ENCODE measurements around the gene PPP1R15B.

The PPP1R15B gene

DNA sequence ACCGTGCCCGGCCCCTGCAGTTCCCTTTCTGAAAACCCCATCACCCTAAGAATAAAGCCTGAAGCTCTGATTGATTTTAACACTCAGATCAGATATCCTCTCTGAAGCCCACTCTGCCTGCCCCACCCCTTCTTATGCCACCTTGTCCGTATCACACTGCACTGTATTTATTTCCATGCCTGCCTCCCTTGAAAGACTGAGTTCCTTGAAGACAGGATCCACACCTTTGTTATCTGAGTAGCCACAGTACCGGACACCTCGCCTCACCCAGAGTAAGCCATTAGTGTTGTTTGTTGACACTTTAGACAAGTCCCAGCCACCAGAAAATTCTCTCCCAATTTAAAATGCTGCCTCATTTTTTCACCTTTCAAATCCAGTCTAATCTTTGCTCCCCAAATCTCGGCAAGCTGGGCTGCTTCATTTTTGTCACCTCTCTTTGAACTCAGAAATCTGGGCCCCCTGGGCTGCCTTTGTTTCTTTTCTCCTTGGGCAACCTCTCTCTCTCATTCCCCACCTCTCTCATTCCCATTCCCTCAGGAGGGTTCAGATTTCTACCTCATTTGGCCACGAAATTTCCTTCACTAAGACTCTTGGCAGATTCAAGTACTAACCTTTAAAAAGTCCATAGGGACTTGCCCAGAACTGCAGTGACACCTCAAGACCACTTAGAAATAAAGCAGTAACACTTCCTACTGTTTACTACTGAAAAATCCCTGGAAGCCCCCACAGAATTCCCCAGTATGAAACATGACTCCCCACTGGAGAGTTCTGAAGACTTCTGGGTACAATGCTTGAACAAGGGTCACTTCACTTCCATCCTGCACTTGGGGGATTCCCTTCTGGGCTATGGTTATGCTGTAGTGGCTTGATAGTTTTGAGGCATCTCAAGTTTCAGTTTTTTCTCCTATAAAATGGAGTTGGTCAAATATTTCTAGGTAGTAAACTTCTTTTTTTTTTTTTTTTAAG, 8.7 kb upstream of the PPP1R15B start:
- no peak for DNase-seq

DNA sequence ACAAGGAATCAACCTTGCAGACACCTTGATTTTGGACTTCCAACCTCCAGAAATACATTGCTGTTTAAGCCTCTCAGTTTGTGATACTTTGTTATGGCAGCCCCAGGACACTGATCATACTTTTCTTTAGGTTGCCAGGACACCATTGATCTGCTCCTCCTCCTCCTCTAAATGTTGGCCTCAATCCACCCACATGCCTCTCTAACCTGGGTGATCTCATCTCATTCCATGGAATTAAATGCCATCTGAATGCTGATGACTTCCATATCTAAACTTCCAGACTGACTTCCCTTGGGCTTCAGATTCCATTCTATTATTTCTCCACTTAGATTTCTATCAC, 7.4 kb upstream of the PPP1R15B start:
- DNase-seq: no peak

DNA sequence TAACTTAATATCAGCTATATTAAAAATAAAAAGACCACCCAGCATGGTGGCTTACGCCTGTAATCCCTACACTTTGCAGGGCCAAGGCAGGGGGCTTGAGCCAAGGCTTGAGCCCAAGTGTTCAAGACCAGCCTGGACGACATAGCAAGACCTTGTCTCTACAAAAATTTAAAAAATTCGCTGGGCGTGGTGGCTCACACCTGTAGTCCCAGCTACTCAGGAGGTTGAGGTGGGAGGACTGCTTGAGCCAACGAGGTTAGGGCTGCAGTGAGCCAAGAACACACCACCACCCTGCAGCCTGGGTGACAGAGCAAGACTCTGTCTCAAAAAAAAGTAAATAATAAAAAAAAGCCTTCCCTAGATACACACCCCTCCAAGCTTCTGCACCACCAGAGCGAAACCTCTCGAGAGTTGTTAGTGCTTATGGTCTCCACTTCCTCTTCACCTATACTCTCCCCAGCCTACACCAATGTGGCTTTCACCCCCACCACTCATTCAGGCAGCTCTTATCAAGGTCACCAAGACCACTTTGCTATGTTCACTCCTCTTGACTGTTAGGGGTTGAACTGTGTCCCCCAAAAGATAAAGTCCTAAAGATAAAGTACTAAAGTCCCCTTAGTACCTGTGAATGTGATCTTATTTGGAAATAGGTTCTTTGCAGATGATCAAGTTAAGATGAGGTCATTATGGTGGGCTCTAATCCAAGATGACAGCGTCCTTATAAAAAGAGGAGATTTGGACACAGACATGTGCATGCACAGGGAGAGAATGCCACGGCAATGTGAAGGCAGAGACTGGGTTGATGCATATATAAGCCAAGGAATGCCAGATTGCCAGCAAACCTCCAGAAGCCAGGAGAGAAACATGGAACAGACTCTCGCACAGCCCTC, 6.8 kb upstream of the PPP1R15B start:
- no peak for DNase-seq

DNA sequence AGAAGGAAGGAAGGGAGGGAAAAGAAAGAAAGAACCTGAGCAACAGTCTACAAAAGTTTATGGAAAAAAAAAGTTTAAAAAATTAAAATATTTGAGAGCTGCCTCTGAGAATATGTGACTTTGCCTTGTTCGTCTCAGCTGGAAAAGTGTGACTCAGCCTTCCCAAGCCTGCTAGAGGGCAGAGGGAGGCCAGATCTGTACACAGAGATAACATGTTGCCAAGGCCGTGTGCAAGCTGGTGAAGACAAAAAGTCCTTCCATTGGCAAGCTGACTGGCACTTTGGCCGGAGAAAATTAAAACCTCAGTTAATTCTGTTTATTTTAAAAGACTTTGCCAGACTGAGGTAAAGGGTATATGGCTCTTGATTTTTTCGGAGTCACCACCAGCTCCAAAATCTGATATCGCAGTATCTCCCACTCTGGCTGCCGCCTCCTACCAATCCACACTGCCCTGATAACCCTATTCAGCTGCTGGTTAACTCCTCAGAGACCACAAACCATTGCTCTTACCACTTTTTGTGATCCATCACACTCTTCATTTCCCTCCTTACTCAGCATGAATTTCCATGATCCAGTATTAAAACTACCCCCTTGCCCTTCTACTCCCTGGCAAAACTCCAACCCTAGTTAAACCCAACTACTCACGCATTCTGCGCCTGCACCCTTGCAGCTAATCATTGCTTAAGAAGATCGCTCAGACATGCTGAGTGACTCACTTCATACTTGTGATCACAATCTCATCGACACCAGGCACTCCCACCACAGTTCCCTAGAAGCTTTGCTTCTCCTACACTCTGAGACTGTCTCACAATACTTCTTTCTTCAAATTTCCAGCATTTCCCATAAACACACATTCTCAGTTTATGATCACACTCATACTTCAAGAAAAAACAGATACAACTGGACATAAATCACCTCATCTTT, 5.7 kb upstream of the PPP1R15B start:
- peak; percentile 11 for DNase-seq

DNA sequence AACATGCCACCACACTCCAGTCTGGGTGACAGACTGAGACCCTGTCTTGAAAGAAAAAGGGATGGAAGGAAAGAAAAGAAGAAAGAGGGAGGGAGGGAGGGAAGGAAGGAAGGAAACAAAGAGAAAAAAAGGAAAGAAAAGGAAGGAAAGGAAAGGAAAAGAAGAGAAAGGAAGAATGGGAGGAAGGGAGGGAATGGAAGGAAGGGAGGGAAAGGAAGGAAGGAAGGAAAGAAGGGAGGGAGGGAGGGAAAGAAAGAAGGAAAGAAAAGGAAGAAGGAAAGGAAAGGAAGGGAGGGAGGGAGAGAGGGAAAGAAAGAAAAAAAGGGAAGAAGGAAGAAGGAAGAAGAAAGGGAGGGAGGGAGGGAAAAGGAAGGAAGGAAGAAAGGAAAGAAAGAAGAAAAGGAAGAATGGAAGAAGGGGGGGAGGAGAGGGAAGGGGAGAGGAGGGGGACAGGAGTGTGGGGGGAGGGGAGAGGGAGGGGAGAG, 5.0 kb upstream of the PPP1R15B start:
- DNase-seq: no peak

DNA sequence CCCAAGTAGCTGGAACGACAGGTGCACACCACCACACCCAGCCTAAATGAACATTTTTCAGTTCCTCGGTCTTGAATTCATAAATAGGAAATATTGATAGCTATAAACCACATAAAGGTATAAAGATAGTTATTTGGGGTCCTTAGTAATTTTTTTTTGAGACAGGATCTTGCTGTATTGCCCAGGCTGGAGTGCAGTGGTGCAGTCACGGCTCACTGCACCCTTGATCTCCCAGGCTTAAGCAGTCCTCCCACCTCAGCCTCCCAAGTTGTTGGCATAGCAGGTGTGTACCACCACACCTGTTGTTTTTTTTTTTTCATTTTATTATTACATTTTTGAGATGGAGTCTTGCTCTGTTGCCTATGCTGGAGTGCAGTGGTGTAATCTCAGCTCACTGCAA, 3.7 kb upstream of the PPP1R15B start:
- no peak for DNase-seq

DNA sequence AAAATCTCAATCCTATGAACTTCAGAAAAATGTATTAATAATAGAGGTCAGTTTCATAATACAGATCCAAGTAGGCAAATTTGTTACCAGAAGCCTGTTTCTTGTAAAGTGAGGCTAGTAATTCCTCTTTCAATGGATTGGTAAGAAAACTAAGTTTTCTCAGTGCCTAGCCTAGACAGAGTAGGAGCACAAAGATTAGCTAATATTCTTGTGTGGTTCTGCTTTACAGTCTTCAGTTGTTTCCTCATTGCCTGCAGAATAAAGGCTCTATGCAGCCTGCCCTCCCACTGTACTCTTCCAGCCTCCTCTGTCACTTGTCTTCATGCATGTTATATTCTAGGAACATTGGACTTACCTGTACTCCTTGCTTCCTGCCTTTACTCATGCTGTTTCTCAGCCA, 2.4 kb upstream of the PPP1R15B start:
- DNase-seq: no peak

DNA sequence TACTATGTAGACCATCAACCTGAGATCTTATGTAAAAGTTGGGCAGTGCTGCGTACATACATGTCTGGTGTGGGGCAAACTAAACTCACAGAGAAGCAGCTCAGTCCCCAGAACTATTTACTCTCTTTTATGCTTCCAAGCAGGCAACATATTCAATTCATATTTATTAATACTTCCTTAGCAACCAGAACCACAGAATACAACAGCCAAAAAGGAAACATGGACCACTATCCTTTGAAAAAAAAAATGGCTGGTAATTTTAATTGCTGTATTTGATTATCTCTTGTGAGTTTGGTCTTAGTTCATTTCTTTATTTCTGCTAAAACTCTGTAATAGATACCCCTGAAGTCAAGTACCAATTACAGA, 1.5 kb upstream of the PPP1R15B start:
- no peak for DNase-seq

DNA sequence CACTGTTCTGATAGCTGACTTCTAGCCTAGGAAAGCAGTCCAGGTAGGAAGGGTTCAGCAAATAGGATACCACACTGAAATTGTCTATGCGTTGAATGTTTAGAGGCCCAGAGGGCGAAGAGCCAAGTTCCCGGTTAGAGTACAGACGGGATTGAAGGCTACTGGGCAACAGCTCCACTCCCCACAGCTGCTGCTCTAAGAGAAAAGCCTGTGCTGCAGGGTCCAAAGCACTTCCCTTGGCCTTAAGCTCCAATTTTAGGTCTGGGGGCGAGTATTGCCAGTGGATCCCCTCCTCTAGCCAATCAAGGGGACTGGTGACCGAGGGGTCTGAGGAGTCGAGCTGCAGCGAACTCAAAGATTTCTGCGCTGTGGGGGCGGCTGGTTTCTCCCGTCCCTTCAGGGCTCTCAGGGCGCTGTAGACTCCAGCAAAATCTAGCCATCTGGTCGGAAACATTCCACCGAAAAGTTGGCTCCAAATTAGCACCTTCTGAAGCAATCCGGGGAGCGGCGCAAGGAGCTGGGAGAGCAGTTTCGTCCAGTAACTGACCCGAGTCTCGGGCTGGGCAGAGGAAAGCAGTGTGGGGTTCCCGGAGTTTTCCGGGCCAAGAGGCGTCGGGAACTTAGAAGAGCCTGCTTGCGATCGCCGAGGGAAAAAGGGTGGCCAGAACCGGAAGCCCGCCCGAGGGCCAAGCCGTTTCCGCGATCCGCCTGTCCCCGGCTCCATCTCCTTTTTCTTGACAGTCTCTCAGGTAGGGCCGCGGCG, 748 bp downstream of the PPP1R15B start:
- DNase-seq: peak; percentile 28

DNA sequence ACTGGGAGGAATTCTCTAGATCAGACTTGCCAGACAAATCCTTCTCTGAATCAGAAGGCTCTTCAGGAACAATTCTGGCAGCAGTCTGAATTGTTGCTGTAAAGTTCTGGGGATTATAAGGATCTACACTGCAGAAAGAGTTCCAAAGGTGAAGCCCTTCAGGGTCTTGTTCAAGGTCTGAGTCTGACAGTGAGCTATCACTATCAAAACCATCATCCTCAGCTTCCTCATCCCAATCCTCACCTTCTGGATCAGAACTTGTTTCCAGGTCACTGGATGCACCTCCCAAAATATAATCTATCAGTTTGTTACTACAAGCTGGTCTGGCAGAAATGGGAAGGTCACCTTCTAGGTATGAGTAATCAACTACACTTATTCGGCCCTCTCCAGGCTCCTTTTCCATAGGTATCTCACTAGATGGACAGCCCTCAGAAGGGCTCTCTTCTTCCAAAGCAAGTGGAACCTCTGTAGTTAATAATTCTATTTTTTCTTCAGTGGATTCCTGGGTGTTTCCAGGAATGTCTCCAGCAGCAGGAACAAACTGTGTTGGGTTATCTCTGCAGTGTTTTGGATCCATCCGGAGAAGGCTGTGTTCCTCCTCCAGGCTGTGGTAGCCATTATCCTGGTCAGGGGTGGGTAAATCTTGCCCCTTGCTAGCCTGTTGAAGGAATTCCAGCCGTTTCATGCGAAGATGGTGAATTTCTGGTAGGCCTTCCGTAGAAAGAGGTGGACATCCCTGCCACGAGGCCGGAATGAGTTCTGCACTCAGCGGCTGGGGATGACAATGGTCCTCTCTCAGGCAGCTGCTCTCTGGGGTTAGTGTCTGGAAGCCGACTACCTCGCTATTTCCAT, 1.6 kb downstream of the PPP1R15B start:
- DNase-seq: no peak

DNA sequence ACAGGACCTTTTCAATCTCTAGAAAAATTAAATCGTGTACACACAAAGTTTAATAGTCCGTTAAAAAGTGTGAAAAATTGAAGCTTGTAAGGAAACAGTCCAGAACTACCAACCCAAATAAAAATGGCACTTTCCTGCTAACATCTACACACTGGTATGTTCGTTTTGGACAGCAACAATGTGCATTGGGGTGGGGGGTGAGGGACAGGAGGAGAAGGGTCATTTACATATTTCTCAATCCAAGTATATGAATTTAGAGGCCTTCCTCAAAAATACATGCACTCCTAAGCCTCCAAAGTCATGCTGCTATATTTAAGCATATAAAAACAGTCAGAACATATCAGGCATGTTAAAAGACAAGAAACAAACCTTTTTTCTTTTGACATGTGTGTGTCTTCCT, 2.5 kb downstream of the PPP1R15B start:
- no peak for DNase-seq

DNA sequence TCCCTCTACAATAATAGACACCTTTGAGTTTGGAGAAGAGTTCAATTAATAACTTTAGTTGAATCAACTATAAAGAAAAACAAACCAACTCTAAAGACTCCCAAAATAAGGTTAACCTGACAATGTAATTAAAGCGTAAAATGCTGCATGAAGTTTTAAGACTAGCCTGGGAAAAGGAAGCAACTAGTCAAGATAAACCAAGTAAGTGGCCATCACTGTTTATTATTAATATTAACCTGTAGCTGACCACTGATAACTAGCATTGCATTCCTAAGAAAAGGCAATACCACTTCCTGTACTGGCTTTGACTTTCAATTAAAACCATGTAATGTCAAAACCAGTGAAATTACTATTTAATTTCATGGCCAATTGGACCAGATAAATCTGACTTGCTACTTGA, 3.0 kb downstream of the PPP1R15B start:
- no peak for DNase-seq

DNA sequence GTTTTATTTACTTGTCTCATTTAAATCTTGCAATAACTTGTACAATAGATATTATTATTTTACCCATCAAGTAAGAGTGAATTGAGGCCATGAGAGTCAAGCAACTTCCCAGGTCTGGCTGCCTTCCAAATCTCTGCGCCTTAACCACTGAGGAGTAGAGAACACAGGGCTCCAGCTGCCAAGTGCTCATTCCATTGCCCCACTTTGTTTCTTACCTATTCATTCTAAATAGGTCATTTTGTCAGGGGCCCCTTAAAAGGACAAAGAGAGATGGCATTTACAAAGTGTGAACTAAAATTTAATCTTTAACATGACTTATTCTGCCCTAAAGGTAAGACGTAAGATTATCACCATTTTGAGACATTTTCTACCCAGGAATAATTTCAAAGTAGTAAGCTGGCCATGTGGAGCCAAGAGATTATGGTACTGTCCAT, 3.5 kb downstream of the PPP1R15B start:
- DNase-seq: no peak

DNA sequence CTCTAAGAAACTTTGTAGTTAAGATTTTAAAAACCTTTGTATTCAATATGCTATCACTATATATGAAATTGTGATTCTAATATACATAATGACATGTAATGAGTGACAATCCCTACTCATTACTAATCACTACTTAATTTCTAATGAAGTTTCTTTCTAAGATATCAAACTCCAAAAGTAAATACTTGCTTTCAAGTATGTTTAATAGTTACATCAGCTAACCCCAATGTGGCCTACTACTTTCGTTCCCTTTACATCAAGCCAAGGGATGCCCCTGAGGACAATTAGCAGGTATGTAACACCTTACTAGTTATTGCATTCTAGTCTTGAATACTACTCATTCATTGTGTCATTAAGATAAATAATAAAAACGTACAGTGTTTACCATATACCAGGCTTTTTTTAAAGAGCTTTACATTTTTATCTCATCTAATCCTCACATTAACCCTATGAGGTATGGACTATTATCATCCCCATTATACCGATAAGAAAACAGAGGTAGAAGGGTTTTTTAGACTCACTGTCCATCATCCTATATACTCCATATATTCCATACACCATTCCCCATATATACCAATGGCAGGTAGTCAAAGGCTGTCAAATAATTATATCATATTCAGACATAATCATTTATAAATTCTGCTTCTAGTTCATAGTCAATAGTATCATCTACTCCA, 4.2 kb downstream of the PPP1R15B start:
- no peak for DNase-seq

DNA sequence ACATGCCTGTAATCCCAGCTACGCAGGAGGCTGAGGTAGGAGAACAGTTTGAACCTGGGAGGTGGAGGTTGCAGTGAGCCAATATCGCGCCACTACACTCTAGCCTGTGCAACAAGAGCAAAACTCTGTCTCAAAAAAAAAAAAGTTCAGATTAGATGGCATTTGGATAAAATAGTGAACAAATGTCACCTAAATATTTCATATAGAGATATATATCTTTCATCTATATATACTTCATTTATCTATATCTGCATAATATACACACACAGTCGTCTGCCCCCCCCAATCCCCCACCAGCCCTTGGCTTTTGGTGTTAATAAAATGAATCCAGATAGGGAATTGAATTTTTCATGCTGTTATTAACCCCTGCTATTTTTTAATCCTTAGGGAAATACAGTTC, 5.0 kb downstream of the PPP1R15B start:
- DNase-seq: no peak

DNA sequence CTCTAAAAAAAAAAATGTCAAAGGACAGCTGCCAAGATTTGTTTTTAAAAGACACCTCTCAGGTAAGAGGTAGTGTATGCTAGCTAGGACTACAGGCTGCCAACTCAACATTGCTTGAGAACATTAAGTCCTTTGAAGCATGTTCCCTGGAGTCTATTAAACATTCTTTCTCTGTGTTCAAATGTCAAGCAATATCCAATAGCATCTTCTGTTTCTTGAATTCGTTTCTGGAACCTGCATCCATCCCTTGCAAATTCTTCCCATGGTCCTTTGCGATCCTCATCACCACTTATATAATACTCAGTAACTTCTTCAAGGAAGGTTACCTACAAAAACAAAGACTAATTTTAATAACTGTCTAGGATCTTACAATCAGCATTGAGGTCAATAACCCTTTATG, 5.6 kb downstream of the PPP1R15B start:
- no peak for DNase-seq

DNA sequence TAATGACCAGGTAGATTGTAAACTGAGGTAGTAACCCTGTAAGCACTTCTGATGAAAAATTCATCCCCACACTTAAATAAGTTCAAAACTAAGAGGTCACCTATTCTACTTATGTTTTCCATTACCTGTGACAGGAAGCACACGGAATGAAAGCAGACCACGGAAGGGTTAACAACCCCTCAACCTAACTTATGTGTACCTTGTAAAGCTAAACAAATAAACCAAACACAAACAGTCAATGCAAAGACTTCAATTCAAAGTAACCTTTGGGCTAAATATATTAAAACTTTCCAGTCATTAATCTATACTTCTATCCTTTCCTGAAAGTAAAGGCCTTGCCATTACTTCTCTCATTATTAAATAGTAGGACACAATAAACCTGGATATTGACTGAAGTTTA, 7.0 kb downstream of the PPP1R15B start:
- no peak for DNase-seq

DNA sequence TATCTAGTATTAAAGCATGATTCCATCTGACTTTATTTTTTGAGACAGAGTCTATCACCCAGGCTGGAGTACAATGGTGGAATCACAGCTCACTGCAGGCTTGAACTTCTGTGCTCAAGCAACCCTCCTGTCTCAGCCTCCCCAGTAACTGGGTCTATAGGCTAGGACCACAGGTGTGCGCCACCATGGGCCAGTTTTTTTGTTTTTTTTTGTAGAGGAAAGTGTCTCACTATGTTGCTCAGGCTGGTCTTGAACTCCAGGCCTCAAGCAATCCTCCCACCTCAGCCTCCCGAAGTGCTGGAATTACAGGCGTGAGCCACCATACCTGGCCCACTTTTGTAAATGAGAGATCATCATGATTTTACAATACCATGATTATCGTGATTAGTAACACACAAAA, 9.2 kb downstream of the PPP1R15B start:
- no peak for DNase-seq

DNA sequence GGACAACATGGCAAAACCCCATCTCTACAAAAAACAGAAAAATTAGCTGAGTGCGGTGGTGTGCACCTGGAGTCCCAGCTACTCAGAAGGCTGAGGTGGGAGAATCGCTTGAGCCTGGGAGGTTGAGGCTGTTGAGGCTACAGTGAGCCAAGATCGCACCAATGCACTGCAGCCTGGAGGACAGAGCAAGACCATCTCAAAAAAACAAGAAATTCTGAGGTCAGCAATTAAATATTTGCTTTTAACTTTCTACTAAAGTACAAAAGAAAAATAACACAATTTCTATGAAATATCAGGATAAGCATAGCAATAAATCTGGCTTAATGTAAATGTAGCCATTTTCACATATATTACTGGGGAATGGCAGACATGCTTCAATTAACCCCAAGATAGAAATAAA, 9.9 kb downstream of the PPP1R15B start:
- no peak for DNase-seq

DNA sequence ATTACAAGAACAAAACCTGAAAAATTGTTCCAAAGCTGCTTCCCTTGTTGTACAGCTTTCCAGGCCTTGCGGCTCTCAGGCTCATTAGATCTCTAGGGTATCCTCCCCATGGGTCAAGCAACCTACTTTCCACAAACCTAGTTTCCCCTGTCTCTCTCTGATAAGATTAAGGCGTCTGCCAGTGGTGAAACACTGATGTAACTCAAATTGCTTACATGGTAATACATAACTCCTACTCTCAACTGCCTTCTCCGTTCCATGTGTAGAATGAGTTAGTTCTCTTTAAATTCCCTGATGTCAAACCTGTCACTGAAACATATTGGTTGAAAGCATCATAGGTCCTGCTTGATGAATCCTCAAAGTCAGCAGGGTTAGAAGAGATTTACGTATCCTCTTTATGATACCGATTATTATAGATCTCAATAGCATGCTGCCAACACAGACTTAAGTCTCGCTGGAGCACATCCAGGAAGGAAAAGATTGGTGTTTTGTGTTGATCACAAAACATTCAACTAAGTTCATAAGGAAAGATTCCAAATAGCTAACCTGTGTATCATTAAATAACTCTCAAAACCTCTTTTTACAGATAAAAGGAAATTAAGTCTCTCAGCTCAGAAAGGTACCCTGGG, 10.6 kb downstream of the PPP1R15B start:
- no peak for DNase-seq

Measured in KG1 (cell line).